SH-SY5Y (cell line): ENCODE data around the gene FLNA.

Experiments
- GATA2 ChIP-seq: IDR thresholded peaks from 2 replicates; pipeline ENCODE4 v1.6.1; 2011; ENCODE audit warnings: mild to moderate bottlenecking, low read depth, low read length
- GATA3 ChIP-seq: IDR thresholded peaks from 2 replicates; pipeline ENCODE4 v1.6.1; 2011; ENCODE audit warnings: low read depth, mild to moderate bottlenecking, low read length, moderate library complexity

- TF ChIP-seq GATA2 (no peak), GATA3 (no peak)
Measured at GRCh38 chrX:154354013-154354412, 20.4 kb downstream of the FLNA start.
